SK-N-SH treated with all-trans-retinoic acid at 6 μM for 48 hours (cell line): Measurements from ENCODE around the gene FLT1.

ENCODE experiments used
- ATAC-seq: fragments of 200-7000 bp; cut with Tn5 transposase; 3 replicates; pipeline ENCODE4 v1.9.1; 2020; ENCODE audit warnings: mild to moderate bottlenecking, moderate library complexity
- ARNTL ChIP-seq: fragments of 450-650 bp; formaldehyde crosslinking; IDR thresholded peaks from 2 replicates; pipeline ENCODE4 v1.5.0; 2020; ENCODE audit warnings: low read depth, mild to moderate bottlenecking, moderate library complexity, borderline replicate concordance
- BACH2 ChIP-seq: fragments of 250-450 bp; sonication (Bioruptor Pico); IDR thresholded peaks from 2 replicates; pipeline ENCODE4 v1.9.0; 2021; ENCODE audit warnings: mild to moderate bottlenecking, borderline replicate concordance
- CREB5 ChIP-seq: fragments of 250-450 bp; sonication (Bioruptor Pico); IDR thresholded peaks from 2 replicates; pipeline ENCODE4 v1.5.1; 2020; ENCODE audit warnings: low read depth, mild to moderate bottlenecking, moderate library complexity
- CSRNP3 ChIP-seq: fragments of 250-450 bp; sonication (Bioruptor Pico); IDR thresholded peaks from 2 replicates; pipeline ENCODE4 v1.5.1; 2021; ENCODE audit warnings: mild to moderate bottlenecking, moderate library complexity
- ESRRG ChIP-seq: fragments of 250-450 bp; sonication (Bioruptor Pico); IDR thresholded peaks from 2 replicates; pipeline ENCODE4 v1.6.1; 2021; ENCODE audit warnings: mild to moderate bottlenecking
- GLIS3 ChIP-seq: fragments of 250-450 bp; sonication (Bioruptor Pico); IDR thresholded peaks from 2 replicates; pipeline ENCODE4 v1.5.0; 2020; ENCODE audit warnings: mild to moderate bottlenecking, moderate library complexity
- ISL1 ChIP-seq: fragments of 250-450 bp; sonication (Bioruptor Pico); IDR thresholded peaks from 2 replicates; pipeline ENCODE4 v2.1.2; 2022; ENCODE audit warnings: mild to moderate bottlenecking, moderate library complexity
- PATZ1 ChIP-seq: fragments of 250-450 bp; sonication (Bioruptor Pico); IDR thresholded peaks from 2 replicates; pipeline ENCODE4 v1.8.0; 2020; ENCODE audit warnings: mild to moderate bottlenecking, moderate library complexity, borderline replicate concordance
- PPARA ChIP-seq: fragments of 250-450 bp; sonication (Bioruptor Pico); IDR thresholded peaks from 2 replicates; pipeline ENCODE4 v1.5.0; 2020; ENCODE audit warnings: mild to moderate bottlenecking, borderline replicate concordance
- RARB ChIP-seq: fragments of 250-450 bp; sonication (Bioruptor Pico); IDR thresholded peaks from 2 replicates; pipeline ENCODE4 v1.8.0; 2021; ENCODE audit warnings: mild to moderate bottlenecking, moderate library complexity
- SNAI2 ChIP-seq: fragments of 250-450 bp; sonication (Bioruptor Pico); IDR thresholded peaks from 2 replicates; pipeline ENCODE4 v1.5.0; 2020; ENCODE audit warnings: mild to moderate bottlenecking, moderate library complexity
- TCF4 ChIP-seq: fragments of 250-450 bp; sonication (Bioruptor Pico); IDR thresholded peaks from 2 replicates; pipeline ENCODE4 v1.8.0; 2021; ENCODE audit warnings: mild to moderate bottlenecking, moderate library complexity, borderline replicate concordance
- TOX ChIP-seq: fragments of 250-450 bp; sonication (Bioruptor Pico); IDR thresholded peaks from 2 replicates; pipeline ENCODE4 v1.8.0; 2021; ENCODE audit warnings: mild to moderate bottlenecking, moderate library complexity, borderline replicate concordance
- TSHZ2 ChIP-seq: fragments of 250-450 bp; sonication (Bioruptor Pico); IDR thresholded peaks from 2 replicates; pipeline ENCODE4 v1.5.0; 2020; ENCODE audit warnings: mild to moderate bottlenecking, moderate library complexity
- ZC3H10 ChIP-seq: fragments of 250-450 bp; sonication (Bioruptor Pico); IDR thresholded peaks from 2 replicates; pipeline ENCODE4 v1.5.1; 2021; ENCODE audit warnings: mild to moderate bottlenecking, moderate library complexity
- ZFP3 ChIP-seq: fragments of 250-450 bp; sonication (Bioruptor Pico); IDR thresholded peaks from 2 replicates; pipeline ENCODE4 v1.5.0; 2020; ENCODE audit warnings: mild to moderate bottlenecking, moderate library complexity
- ZFP30 ChIP-seq: fragments of 450-650 bp; formaldehyde crosslinking; IDR thresholded peaks from 2 replicates; pipeline ENCODE4 v1.5.0; 2022; ENCODE audit warnings: mild to moderate bottlenecking, moderate library complexity
- ZNF565 ChIP-seq: fragments of 450-650 bp; formaldehyde crosslinking; conservative IDR thresholded peaks from 2 replicates; pipeline ENCODE4 v1.5.0; 2020; ENCODE audit warnings: low read depth, mild to moderate bottlenecking, moderate library complexity
- ZNF70 ChIP-seq: fragments of 450-650 bp; formaldehyde crosslinking; IDR thresholded peaks from 2 replicates; pipeline ENCODE4 v1.5.0; 2020; ENCODE audit warnings: mild to moderate bottlenecking, moderate library complexity
- ZNF8 ChIP-seq: fragments of 450-650 bp; formaldehyde crosslinking; IDR thresholded peaks from 2 replicates; pipeline ENCODE4 v1.5.0; 2020; ENCODE audit warnings: mild to moderate bottlenecking, moderate library complexity

FLT1 gene

GRCh38 chr13:28537171-28537570 is 42.2 kb upstream of the FLT1 start (continued):
- TF ChIP-seq ZFP3 (CRISPR knock-in tag) = no peak

GRCh38 chr13:28536371-28536770 is 41.4 kb upstream of the FLT1 start:
- no peak for TF ChIP-seq ESRRG (CRISPR knock-in tag)
- no peak for TF ChIP-seq PATZ1 (CRISPR knock-in tag)
- no peak for ATAC-seq

GRCh38 chr13:28535734-28536133 is 40.8 kb upstream of the FLT1 start:
- no peak for ATAC-seq
- TF ChIP-seq ZNF70 (no peak), TSHZ2 (CRISPR knock-in tag) (no peak), ZNF565 (CRISPR knock-in tag) (no peak), ISL1 (CRISPR knock-in tag) (no peak), GLIS3 (CRISPR knock-in tag) (no peak), ZNF8 (no peak), PATZ1 (CRISPR knock-in tag) (no peak), ZFP3 (CRISPR knock-in tag) (no peak), ARNTL (CRISPR knock-in tag) (no peak), RARB (CRISPR knock-in tag) (no peak), CREB5 (no peak), ZFP30 (CRISPR knock-in tag) (no peak), TCF4 (CRISPR knock-in tag) (no peak)

GRCh38 chr13:28534801-28535200 is 39.9 kb upstream of the FLT1 start:
- TF ChIP-seq BACH2 (no peak), ESRRG (CRISPR knock-in tag) (no peak), ZFP30 (CRISPR knock-in tag) (no peak), ZC3H10 (CRISPR knock-in tag) (no peak), CREB5 (no peak)

GRCh38 chr13:28534210-28534609 is 39.3 kb upstream of the FLT1 start:
- ATAC-seq = no peak
- TF ChIP-seq PATZ1 (CRISPR knock-in tag) (no peak), CSRNP3 (CRISPR knock-in tag) (no peak), SNAI2 (CRISPR knock-in tag) (no peak), PPARA (CRISPR knock-in tag) (no peak), TSHZ2 (CRISPR knock-in tag) (no peak), GLIS3 (CRISPR knock-in tag) (no peak), TOX (CRISPR knock-in tag) (no peak)

More at GRCh38 chr13:28534801-28535200, 39.9 kb upstream of the FLT1 start:
- ATAC-seq = no peak
